Measurements from ENCODE around the gene RASGEF1B. TPM values are rescaled to one million over a fixed set of nuclear protein-coding genes. Genes with fewer than 3 reads are reported as not detected.

Gene RASGEF1B
- total and polyA plus RNA-seq, 4 donors = 16.0 to 62.0 (median 27.1) TPM

DNA sequence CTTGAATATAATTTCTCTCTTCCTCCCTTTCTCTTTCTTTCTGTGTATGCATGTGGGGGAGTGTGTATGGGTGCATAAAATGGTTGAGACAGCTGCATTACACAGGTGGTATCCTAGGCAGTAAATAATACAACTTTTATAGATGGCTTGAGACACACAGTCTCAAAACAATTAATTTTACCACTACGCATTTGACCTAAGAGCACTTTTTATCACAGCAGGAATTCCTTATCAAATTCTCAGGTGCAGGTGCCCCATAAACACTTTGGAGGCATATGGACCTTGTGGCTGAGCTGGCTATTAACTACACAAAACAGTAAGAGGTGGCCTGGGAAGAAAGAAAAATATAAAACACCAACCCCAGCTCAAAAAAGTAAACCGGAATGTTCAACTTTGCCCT lies 91.3 kb downstream of the RASGEF1B start:
- 73 to 76% methylated on average over 2 of the region's 2 CpGs for WGBS, 2 donors
- Histone ChIP-seq H3K4me1 (ENCODE audit: control insufficient read depth in 5 of 5, insufficient read depth in 5 of 5, low read length in 5 of 5) (peaks cover 0 to 17% (median 11%) of the 10 kb centered on the region in 5 donors), H3K27ac (ENCODE audit: low read depth in 1 of 2, low read length in 1 of 2) (no peak overlapping the region), H3K4me3 (no peak overlapping the region), H3K36me3 (ENCODE audit: control insufficient read depth in 4 of 4, insufficient read depth in 4 of 4, low read length in 4 of 4) (no peaks in the 10 kb centered on the region), H3K9me3 (ENCODE audit: control insufficient read depth in 4 of 4, insufficient read depth in 3 of 4, low read length in 3 of 4) (peaks cover 0 to 4% (median under 1%) of the 10 kb centered on the region in 4 donors), H3K9ac (ENCODE audit: insufficient read depth in 1 of 2, low read length in 2 of 2) (no peak overlapping the region), H3K27me3 (ENCODE audit: control insufficient read depth in 3 of 3, insufficient read depth in 3 of 3, low read length in 2 of 3) (no peaks in the 10 kb centered on the region)
- no peak for ATAC-seq (ENCODE audit: insufficient read depth, low FRiP score)
- no peak for DNase-seq
- TF ChIP-seq, protein P1, sequence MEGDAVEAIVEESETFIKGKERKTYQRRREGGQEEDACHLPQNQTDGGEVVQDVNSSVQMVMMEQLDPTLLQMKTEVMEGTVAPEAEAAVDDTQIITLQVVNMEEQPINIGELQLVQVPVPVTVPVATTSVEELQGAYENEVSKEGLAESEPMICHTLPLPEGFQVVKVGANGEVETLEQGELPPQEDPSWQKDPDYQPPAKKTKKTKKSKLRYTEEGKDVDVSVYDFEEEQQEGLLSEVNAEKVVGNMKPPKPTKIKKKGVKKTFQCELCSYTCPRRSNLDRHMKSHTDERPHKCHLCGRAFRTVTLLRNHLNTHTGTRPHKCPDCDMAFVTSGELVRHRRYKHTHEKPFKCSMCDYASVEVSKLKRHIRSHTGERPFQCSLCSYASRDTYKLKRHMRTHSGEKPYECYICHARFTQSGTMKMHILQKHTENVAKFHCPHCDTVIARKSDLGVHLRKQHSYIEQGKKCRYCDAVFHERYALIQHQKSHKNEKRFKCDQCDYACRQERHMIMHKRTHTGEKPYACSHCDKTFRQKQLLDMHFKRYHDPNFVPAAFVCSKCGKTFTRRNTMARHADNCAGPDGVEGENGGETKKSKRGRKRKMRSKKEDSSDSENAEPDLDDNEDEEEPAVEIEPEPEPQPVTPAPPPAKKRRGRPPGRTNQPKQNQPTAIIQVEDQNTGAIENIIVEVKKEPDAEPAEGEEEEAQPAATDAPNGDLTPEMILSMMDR (IDR thresholded peaks at IDR 0.05; ENCODE audit: control extremely low read depth, extremely low read depth) = no peak

DNA sequence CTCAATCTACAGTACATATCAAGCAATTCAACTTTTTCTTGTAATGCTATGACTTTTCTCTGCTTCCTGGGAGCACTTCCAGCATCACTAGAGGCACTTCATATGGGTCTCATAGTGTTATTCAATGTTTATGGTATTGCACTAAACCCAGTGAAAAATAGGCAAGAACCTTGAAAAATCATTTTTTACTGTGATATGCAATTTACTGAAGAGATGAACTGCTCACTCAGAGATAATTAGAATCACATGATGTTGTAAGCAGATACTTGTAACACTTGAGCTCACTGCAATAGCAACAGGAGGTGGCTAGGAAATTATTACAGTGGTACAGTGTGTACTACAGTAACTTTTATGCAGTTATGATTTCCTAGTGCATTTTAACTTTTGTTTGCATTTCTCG lies 93.3 kb downstream of the RASGEF1B start:
- ATAC-seq (ENCODE audit: insufficient read depth, low FRiP score) (no peak), DNase-seq (peak in 2 of 3 donors; percentile 29 to 46)
- TF ChIP-seq, protein P1 (IDR thresholded peaks at IDR 0.05; ENCODE audit: control extremely low read depth, extremely low read depth) = no peak
- Histone ChIP-seq H3K27ac (ENCODE audit: low read depth in 1 of 2, low read length in 1 of 2) (no peak overlapping the region), H3K9me3 (ENCODE audit: control insufficient read depth in 4 of 4, insufficient read depth in 3 of 4, low read length in 3 of 4) (peaks cover 0 to 4% (median 1%) of the 10 kb centered on the region in 4 donors), H3K9ac (ENCODE audit: insufficient read depth in 1 of 2, low read length in 2 of 2) (no peak overlapping the region), H3K4me1 (ENCODE audit: control insufficient read depth in 5 of 5, insufficient read depth in 5 of 5, low read length in 5 of 5) (peaks cover 0 to 17% (median 11%) of the 10 kb centered on the region in 5 donors), H3K36me3 (ENCODE audit: control insufficient read depth in 4 of 4, insufficient read depth in 4 of 4, low read length in 4 of 4) (no peaks in the 10 kb centered on the region), H3K27me3 (ENCODE audit: control insufficient read depth in 3 of 3, insufficient read depth in 3 of 3, low read length in 2 of 3) (no peaks in the 10 kb centered on the region), H3K4me3 (no peak overlapping the region)
- 92 to 95% methylated on average over 1 of the region's 1 CpG for WGBS, 2 donors

DNA sequence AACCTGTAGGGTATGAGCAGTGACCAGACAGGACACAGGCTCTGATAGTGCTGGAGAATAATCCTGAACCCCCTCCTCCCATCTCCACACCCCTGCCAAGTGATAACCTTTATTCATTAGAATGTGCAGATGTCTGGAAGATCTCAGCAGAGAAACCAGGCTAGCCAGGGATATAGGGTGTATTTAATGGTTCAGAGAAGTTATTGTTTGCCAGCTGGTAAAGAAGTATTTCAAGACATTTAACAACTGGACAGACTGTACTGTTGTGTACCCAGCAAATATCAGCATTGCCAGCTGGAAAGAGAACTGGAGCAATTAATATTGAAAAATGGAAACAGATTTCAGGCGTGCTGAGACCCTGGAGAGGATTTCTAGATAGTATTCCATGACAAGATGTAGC lies 94.5 kb downstream of the RASGEF1B start:
- Histone ChIP-seq H3K27me3 (ENCODE audit: control insufficient read depth in 3 of 3, insufficient read depth in 3 of 3, low read length in 2 of 3) (no peaks in the 10 kb centered on the region), H3K4me3 (no peak overlapping the region), H3K9ac (ENCODE audit: insufficient read depth in 1 of 2, low read length in 2 of 2) (no peak overlapping the region), H3K4me1 (ENCODE audit: control insufficient read depth in 5 of 5, insufficient read depth in 5 of 5, low read length in 5 of 5) (peaks cover 0 to 17% (median 11%) of the 10 kb centered on the region in 5 donors), H3K36me3 (ENCODE audit: control insufficient read depth in 4 of 4, insufficient read depth in 4 of 4, low read length in 4 of 4) (no peaks in the 10 kb centered on the region), H3K9me3 (ENCODE audit: control insufficient read depth in 4 of 4, insufficient read depth in 3 of 4, low read length in 3 of 4) (peaks cover 0 to 2% (median under 1%) of the 10 kb centered on the region in 4 donors), H3K27ac (ENCODE audit: low read depth in 1 of 2, low read length in 1 of 2) (no peak overlapping the region)
- DNase-seq = peak in 2 of 3 donors; percentile 37 to 45
- WGBS, 2 donors = 39 to 67% methylated on average over 1 of the region's 1 CpG
- no peak for ATAC-seq (ENCODE audit: insufficient read depth, low FRiP score)
- TF ChIP-seq, protein P1 (IDR thresholded peaks at IDR 0.05; ENCODE audit: control extremely low read depth, extremely low read depth) = no peak

DNA sequence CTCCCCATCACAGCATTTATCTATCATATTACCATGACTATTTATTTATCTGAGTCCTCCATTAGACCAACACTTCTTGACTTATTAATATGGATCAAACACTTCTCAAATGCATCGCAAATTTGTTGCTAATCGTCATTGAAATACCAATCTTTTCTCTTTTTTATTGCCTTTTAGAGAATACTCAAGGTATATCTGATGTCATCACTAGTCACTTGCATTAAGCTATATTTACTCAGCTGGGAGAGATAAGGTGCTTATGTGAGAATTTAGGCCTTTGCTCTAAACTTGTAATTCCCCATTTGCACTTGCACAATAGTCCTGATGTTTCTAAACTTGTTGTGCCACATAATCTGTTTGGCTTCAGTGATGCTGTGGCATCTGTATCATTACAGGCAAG lies 95.0 kb downstream of the RASGEF1B start:
- Histone ChIP-seq H3K4me3 (no peak overlapping the region), H3K9ac (ENCODE audit: insufficient read depth in 1 of 2, low read length in 2 of 2) (no peak overlapping the region), H3K27me3 (ENCODE audit: control insufficient read depth in 3 of 3, insufficient read depth in 3 of 3, low read length in 2 of 3) (no peaks in the 10 kb centered on the region), H3K27ac (ENCODE audit: low read depth in 1 of 2, low read length in 1 of 2) (no peak overlapping the region), H3K9me3 (ENCODE audit: control insufficient read depth in 4 of 4, insufficient read depth in 3 of 4, low read length in 3 of 4) (peaks cover 0 to 2% (median 0%) of the 10 kb centered on the region in 4 donors), H3K36me3 (ENCODE audit: control insufficient read depth in 4 of 4, insufficient read depth in 4 of 4, low read length in 4 of 4) (no peaks in the 10 kb centered on the region), H3K4me1 (ENCODE audit: control insufficient read depth in 5 of 5, insufficient read depth in 5 of 5, low read length in 5 of 5) (peaks cover 0 to 17% (median 11%) of the 10 kb centered on the region in 5 donors)
- ATAC-seq (ENCODE audit: insufficient read depth, low FRiP score) = no peak
- TF ChIP-seq, protein P1 (IDR thresholded peaks at IDR 0.05; ENCODE audit: control extremely low read depth, extremely low read depth) = no peak
- 89 to 95% methylated on average over 2 of the region's 2 CpGs for WGBS, 2 donors
- peak in 1 of 3 donors; percentile 19 for DNase-seq

Measured in lung (tissue), 12 donors.